Upper lobe of left lung (tissue), 4 donors: ENCODE measurements around the gene OR14I1.

Experiments
- CTCF ChIP-seq, 6 experiments: fragments of 450-650 bp in 4 of 6; fragments of 200-600 bp in 2 of 6; sonication (generic) in 2 of 6; IDR thresholded peaks; one replicate each; pipeline ENCODE4 v1.5.1; 2016 to 2019; ENCODE audit warnings: antibody characterized with exemption in 6 of 6
- EP300 ChIP-seq, 4 donors: sonication (generic); formaldehyde crosslinking; IDR thresholded peaks; one replicate each; pipeline ENCODE4 v1.5.1; 2017; ENCODE audit warnings: antibody characterized with exemption in 4 of 4, control low read depth in 2 of 4
- POLR2A ChIP-seq, 4 donors: fragments of 450-650 bp; IDR thresholded peaks; one replicate each; pipeline ENCODE4 v1.5.1; 2016 to 2017; ENCODE audit warnings: antibody characterized with exemption in 4 of 4, mild to moderate bottlenecking in 2 of 4
- POLR2AphosphoS5 ChIP-seq, 2 donors: sonication (generic); formaldehyde crosslinking; IDR thresholded peaks; one replicate each; pipeline ENCODE4 v1.5.1; 2017; ENCODE audit warnings: antibody characterized with exemption in 2 of 2

DNA sequence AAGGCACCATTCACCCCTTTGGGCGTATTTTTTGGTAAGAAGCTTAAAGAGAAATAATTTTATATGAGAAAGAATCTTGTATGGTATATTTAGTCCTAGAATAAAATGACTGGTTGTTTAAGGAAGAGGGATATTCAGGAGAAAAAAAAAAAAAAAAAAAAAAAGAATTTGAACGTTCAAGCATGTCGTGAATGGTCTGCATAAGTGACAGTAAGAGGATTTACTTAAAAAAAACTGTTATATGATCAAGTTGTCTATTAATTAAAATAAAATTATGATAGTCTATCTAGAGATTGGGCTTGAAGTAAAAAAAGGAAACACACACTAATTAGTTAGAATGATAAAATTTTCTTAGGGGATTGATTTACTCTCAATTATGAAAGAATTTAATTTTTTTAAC, 11.7 kb upstream of the OR14I1 start:
- no peak for TF ChIP-seq CTCF (IDR thresholded peaks at IDR 0.05)
- no peak for TF ChIP-seq POLR2AphosphoS5 (IDR thresholded peaks at IDR 0.05)
- TF ChIP-seq POLR2A (IDR thresholded peaks at IDR 0.05), result no peak
- TF ChIP-seq EP300 (IDR thresholded peaks at IDR 0.05), result no peak
